H9 (cell line): ENCODE data around the gene INPP5A. TPM values are rescaled to one million over a fixed set of nuclear protein-coding genes. Genes with fewer than 3 reads are reported as not detected.

ENCODE experiments used
- DNase-seq: peaks from one replicate; pipeline ENCODE4 v3.0.0-alpha.2; 2017
- H2AFZ ChIP-seq: one replicate; pipeline ENCODE4 v1.6.1; 2013; ENCODE audit warnings: mild to moderate bottlenecking, low read length, control low read depth, moderate library complexity
- H2AK5ac ChIP-seq: 2 replicates; pipeline ENCODE4 v1.6.1; 2013; ENCODE audit warnings: low read length, control low read depth, mixed read lengths; ENCODE audit not compliant: insufficient read length
- H2BK120ac ChIP-seq: one replicate; pipeline ENCODE4 v1.6.1; 2013; ENCODE audit warnings: low read depth, mild to moderate bottlenecking, low read length, control low read depth, inconsistent platforms; ENCODE audit not compliant: poor library complexity, severe bottlenecking
- H2BK12ac ChIP-seq: 2 replicates; pipeline ENCODE4 v1.6.1; 2013; ENCODE audit warnings: low read length, control low read depth, mixed read lengths, low read depth; ENCODE audit not compliant: insufficient read length
- H2BK15ac ChIP-seq: 2 replicates; pipeline ENCODE4 v1.6.1; 2013; ENCODE audit warnings: low read depth, low read length, control low read depth
- H2BK20ac ChIP-seq: one replicate; pipeline ENCODE4 v1.6.1; 2013; ENCODE audit warnings: low read depth, mild to moderate bottlenecking, low read length, control low read depth, inconsistent platforms; ENCODE audit not compliant: poor library complexity, severe bottlenecking
- H2BK5ac ChIP-seq: 2 replicates; pipeline ENCODE4 v1.6.1; 2013; ENCODE audit warnings: low read length, control low read depth, mixed read lengths; ENCODE audit not compliant: insufficient read length
- H3K14ac ChIP-seq: 2 replicates; pipeline ENCODE4 v1.6.1; 2013; ENCODE audit warnings: low read length, control low read depth; ENCODE audit not compliant: insufficient read depth
- H3K18ac ChIP-seq: 2 replicates; pipeline ENCODE4 v1.6.1; 2013; ENCODE audit warnings: low read depth, mild to moderate bottlenecking, mixed read lengths, low read length, control low read depth; ENCODE audit not compliant: insufficient read length
- H3K23ac ChIP-seq: 2 replicates; pipeline ENCODE4 v1.6.1; 2013; ENCODE audit warnings: low read length, control low read depth, mixed read lengths, low read depth; ENCODE audit not compliant: insufficient read length
- H3K23me2 ChIP-seq: 2 replicates; pipeline ENCODE4 v1.6.1; 2013; ENCODE audit warnings: low read depth, mild to moderate bottlenecking, mixed read lengths, low read length, control low read depth; ENCODE audit not compliant: insufficient read length, poor library complexity, severe bottlenecking
- H3K27ac ChIP-seq: 2 replicates; pipeline ENCODE4 v1.5.1; 2013; ENCODE audit warnings: low read length, control low read depth, mixed read lengths, low read depth; ENCODE audit not compliant: insufficient read length
- H3K27me3 ChIP-seq: 2 replicates; pipeline ENCODE4 v1.6.1; 2013; ENCODE audit warnings: low read length, control low read depth, inconsistent platforms; ENCODE audit not compliant: insufficient read depth
- H3K4ac ChIP-seq: 2 replicates; pipeline ENCODE4 v1.6.1; 2013; ENCODE audit warnings: low read depth, mild to moderate bottlenecking, control low read depth, inconsistent platforms, low read length, moderate library complexity
- H3K4me1 ChIP-seq: 2 replicates; pipeline ENCODE4 v1.6.1; 2013; ENCODE audit warnings: low read length, control low read depth, inconsistent platforms; ENCODE audit not compliant: insufficient read depth
- H3K4me2 ChIP-seq: 2 replicates; pipeline ENCODE4 v1.6.1; 2013; ENCODE audit warnings: low read length, control low read depth, mixed read lengths; ENCODE audit not compliant: insufficient read length, insufficient read depth
- H3K56ac ChIP-seq: 2 replicates; pipeline ENCODE4 v1.6.1; 2013; ENCODE audit warnings: low read depth, mild to moderate bottlenecking, mixed read lengths, low read length, control low read depth; ENCODE audit not compliant: insufficient read length
- H3K79me1 ChIP-seq: 2 replicates; pipeline ENCODE4 v1.6.1; 2013; ENCODE audit warnings: low read depth, mild to moderate bottlenecking, moderate library complexity, low read length, control low read depth, inconsistent platforms; ENCODE audit not compliant: insufficient read depth, poor library complexity, severe bottlenecking
- H3K79me2 ChIP-seq: 2 replicates; pipeline ENCODE4 v1.6.1; 2013; ENCODE audit warnings: low read length, control low read depth, inconsistent platforms; ENCODE audit not compliant: insufficient read depth
- H3K9ac ChIP-seq: 2 replicates; pipeline ENCODE4 v1.6.1; 2013; ENCODE audit warnings: low read length, control low read depth, mixed read lengths; ENCODE audit not compliant: insufficient read length; ENCODE audit errors: extremely low read depth
- H3K9me3 ChIP-seq: one replicate; pipeline ENCODE4 v1.6.1; 2013; ENCODE audit warnings: low read depth, low read length, inconsistent platforms; ENCODE audit not compliant: control insufficient read depth
- H3T11ph ChIP-seq: one replicate; pipeline ENCODE4 v1.6.1; 2013; ENCODE audit warnings: mild to moderate bottlenecking, low read length, control low read depth, inconsistent platforms
- H4K20me1 ChIP-seq: one replicate; pipeline ENCODE4 v1.6.1; 2013; ENCODE audit not compliant: control insufficient read depth, insufficient read length, insufficient read depth
- H4K5ac ChIP-seq: 2 replicates; pipeline ENCODE4 v1.6.1; 2013; ENCODE audit warnings: low read depth, mild to moderate bottlenecking, mixed read lengths, low read length, control low read depth; ENCODE audit not compliant: insufficient read length
- H4K8ac ChIP-seq: replicated peaks from 2 replicates; pipeline ENCODE4 v1.6.1; 2013; ENCODE audit warnings: low read length, control low read depth, mixed read lengths, low read depth; ENCODE audit not compliant: insufficient read length
- H4K91ac ChIP-seq: 2 replicates; pipeline ENCODE4 v1.6.1; 2013; ENCODE audit warnings: low read depth, mild to moderate bottlenecking, moderate library complexity, mixed read lengths, low read length, control low read depth; ENCODE audit not compliant: insufficient read length
- H3K27ac Mint-ChIP-seq, 3 experiments: 2 replicates in 2 of 3; 3 replicates in 1 of 3; pipeline ENCODE4 v1.8.0; 2020 to 2021; ENCODE audit warnings: mixed read lengths in 3 of 3, mild to moderate bottlenecking in 1 of 3, moderate library complexity in 1 of 3
- H3K27me3 Mint-ChIP-seq: 2 replicates; pipeline ENCODE4 v1.8.0; 2021; ENCODE audit warnings: low read depth, mild to moderate bottlenecking, moderate library complexity, mixed read lengths
- H3K36me3 Mint-ChIP-seq, 3 experiments: 2 replicates in 2 of 3; 3 replicates in 1 of 3; pipeline ENCODE4 v1.8.0; 2020 to 2021; ENCODE audit warnings: low read depth in 3 of 3, mixed read lengths in 3 of 3; ENCODE audit not compliant: insufficient read depth in 1 of 3
- H3K4me1 Mint-ChIP-seq, 2 experiments: 2 replicates each; pipeline ENCODE4 v1.8.0; 2020; ENCODE audit warnings: mixed read lengths in 2 of 2
- H3K4me3 Mint-ChIP-seq, 2 experiments: 2 replicates in 1 of 2; 3 replicates in 1 of 2; pipeline ENCODE4 v1.8.0; 2020 to 2021; ENCODE audit warnings: mild to moderate bottlenecking in 2 of 2, mixed read lengths in 2 of 2, moderate library complexity in 1 of 2
- H3K9me3 Mint-ChIP-seq, 2 experiments: 2 replicates in 1 of 2; 3 replicates in 1 of 2; pipeline ENCODE4 v1.8.0; 2020; ENCODE audit warnings: mild to moderate bottlenecking in 2 of 2, mixed read lengths in 2 of 2, moderate library complexity in 1 of 2
- CTCF ChIP-seq: fragments of 200-600 bp; sonication (generic); conservative IDR thresholded peaks from 3 replicates; pipeline ENCODE4 v1.8.0; 2021; ENCODE audit warnings: antibody characterized with exemption, mild to moderate bottlenecking
- WGBS: extraction: QIAGEN DNeasy Blood & Tissue Kit; methylation state at CpG from one replicate; pipeline ENCODE4 v1.1.7; 2013; ENCODE audit warnings: missing lambda C conversion rate, low lambda C conversion rate, mixed read lengths; ENCODE audit not compliant: insufficient read length; ENCODE audit errors: extremely low coverage; 5-methylcytosine and 5-hydroxymethylcytosine counted together
- total RNA-seq: library from RNA; stranded (reverse); gene quantifications from 2 replicates; pipeline ENCODE4 v1.2.1, GENCODE V29; 2021

INPP5A gene
- total RNA-seq, 1 experiment from 2014 or later = 17.7 TPM

DNA sequence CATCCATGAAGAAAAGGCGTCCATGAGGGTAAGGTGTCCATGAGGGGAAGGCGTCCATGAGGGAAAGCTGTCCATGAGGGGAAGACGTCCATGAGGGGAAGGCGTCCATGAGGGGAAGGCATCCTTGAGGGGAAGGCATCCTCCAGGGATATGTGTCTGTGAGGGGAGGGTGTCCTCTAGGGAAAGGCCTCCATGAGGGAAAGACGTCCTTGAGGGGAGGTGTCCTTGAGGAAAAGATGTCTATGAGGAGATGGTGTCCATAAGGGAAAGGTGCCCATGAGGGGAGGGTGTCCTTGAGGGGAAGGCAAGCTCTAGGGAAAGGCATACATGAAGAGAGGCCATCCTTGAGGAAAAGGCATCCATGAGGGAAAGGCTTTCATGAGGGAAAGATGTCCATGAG is 92.6 kb downstream of the INPP5A start:
- H3K23me2 ChIP-seq = peaks cover 2% of the 10 kb centered on the region
- Mint-ChIP-seq H3K27ac (no peak overlapping the region), H3K27me3 (peaks cover 14% of the 10 kb centered on the region), H3K4me3 (no peak overlapping the region), H3K9me3 (no peaks in the 10 kb centered on the region), H3K4me1 (peaks cover 15 to 23% of the 10 kb centered on the region in 2 experiments), H3K36me3 (no peaks in the 10 kb centered on the region; a peak in 1 of 7 replicates)
- TF ChIP-seq CTCF = no peak
- no peaks in the 10 kb centered on the region for H3K9me3 ChIP-seq
- H2BK20ac ChIP-seq = no peak overlapping the region
- no peak overlapping the region for H3K56ac ChIP-seq
- H2AK5ac ChIP-seq = no peak overlapping the region
- no peak overlapping the region for H3T11ph ChIP-seq
- H3K4ac ChIP-seq = no peak overlapping the region
- no peak overlapping the region for H4K5ac ChIP-seq
- no peak overlapping the region for H4K8ac ChIP-seq
- no peak overlapping the region for H2BK12ac ChIP-seq
- no peak overlapping the region for H2BK5ac ChIP-seq
- no peak overlapping the region for H3K27ac ChIP-seq
- H3K79me1 ChIP-seq = no peaks in the 10 kb centered on the region
- no peaks in the 10 kb centered on the region for H3K79me2 ChIP-seq
- H3K4me1 ChIP-seq = no peaks in the 10 kb centered on the region; the same call in 1 of the 2 replicates
- no peak overlapping the region for H2BK15ac ChIP-seq
- H3K23ac ChIP-seq = no peak overlapping the region
- no peak overlapping the region for H2BK120ac ChIP-seq
- no peak overlapping the region for H4K91ac ChIP-seq
- H3K9ac ChIP-seq = no peak overlapping the region
- no peaks in the 10 kb centered on the region for H4K20me1 ChIP-seq
- H3K14ac ChIP-seq = no peak overlapping the region
- DNase-seq = no peak
- no peak overlapping the region for H2AFZ ChIP-seq
- H3K4me2 ChIP-seq = no peak overlapping the region
- no peaks in the 10 kb centered on the region; the same call in 1 of the 2 replicates for H3K27me3 ChIP-seq
- no peak overlapping the region for H3K18ac ChIP-seq
- no CpG with 5 or more reads among the region's 5 CpGs for WGBS
